Measurements from ENCODE around the gene CCL3.
"Not testable (repeated sequence)": the region's sequence is repeated elsewhere in the genome, so short reads cannot be mapped to it uniquely, and the experiment has no call there.

The CCL3 gene

DNA sequence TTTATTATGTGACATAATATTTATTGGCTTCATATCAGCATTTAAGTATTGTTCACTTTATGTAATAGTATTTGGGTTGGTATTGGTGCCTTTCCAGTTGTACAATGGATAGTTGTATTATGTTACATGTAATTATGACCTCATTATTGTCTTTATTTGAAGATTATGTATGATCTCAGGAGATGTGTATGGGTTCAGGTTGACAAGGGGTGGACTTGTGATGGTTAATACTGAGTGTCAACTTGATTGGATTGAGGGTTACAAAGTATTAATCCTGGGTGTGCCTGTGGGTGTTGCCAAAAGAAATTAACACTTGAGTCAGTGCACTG lies 25.7 kb upstream of the CCL3 start:
- DNase-seq (ENCODE audit: low read depth) = not testable (repeated sequence)

GRCh38 chr17:36114971-36115648 lies 25.2 kb upstream of the CCL3 start:
- not testable (repeated sequence) for DNase-seq (ENCODE audit: low read depth)

DNA sequence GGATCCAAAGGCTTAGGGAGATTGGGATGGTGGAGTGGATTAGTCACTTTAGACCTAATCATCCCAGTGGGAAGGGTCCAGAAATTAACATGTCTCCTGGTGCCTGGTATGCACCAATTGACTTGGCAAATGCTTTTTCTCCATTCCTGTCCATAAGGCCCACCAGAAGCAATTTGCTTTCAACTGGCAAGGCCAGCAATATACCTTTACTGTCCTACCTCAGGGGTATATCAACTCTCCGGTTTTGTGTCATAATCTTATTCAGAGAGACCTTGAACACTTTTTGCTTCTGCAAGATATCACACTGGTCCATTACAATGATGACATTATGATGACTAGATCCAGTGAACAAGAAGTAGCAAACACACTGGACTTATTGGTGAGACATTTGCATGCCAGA lies 23.2 kb upstream of the CCL3 start:
- DNase-seq (ENCODE audit: low read depth) = not testable (repeated sequence)

GRCh38 chr17:36112572-36112971 lies 22.6 kb upstream of the CCL3 start:
- DNase-seq (ENCODE audit: low read depth) = no peak

DNA sequence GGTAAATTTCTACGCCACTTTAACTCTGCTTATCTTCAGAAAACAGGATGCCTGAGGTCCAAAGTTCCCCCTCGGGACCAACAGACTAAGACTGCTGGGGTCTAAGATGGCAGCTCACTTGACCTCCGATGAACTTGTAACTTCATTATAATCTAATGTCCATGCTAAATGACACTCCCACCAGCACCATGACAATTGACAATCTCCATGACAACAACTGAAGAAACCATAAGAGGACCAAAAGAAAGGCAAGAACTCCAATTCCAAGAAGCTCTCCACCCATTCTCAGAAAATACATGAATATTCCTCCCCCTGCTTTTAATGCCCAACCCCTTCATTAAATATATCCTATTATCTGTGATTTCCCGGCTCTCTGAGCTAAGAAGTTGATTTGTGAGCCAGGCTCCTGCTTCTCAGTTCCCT lies 21.1 kb upstream of the CCL3 start:
- no peak for DNase-seq (ENCODE audit: low read depth)

GRCh38 chr17:36108265-36108664 lies 18.3 kb upstream of the CCL3 start:
- not testable (repeated sequence) for DNase-seq (ENCODE audit: low read depth)

DNA sequence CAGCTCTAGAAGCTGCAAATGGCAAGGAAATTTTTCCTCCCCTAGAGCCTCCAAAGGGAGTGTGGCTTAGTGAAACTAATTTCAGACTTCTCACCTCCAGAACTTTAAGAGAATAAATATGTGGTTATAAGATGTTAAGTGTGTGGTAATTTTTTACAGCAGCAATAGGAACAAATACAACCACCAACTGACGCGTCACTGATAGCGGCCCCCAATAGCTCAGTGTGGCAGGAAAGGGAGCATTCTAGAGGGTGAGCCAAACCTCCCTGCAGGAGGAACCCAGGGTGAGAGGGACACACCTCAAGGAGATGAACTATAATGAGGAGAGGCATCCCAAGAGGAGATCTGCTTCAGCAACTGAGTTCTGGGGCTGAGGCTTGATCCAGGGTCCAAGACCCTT lies 17.7 kb upstream of the CCL3 start:
- no peak for DNase-seq (ENCODE audit: low read depth)

- DNase-seq (ENCODE audit: low read depth) = no peak
Measured at GRCh38 chr17:36106493-36106835, 16.5 kb upstream of the CCL3 start.

DNA sequence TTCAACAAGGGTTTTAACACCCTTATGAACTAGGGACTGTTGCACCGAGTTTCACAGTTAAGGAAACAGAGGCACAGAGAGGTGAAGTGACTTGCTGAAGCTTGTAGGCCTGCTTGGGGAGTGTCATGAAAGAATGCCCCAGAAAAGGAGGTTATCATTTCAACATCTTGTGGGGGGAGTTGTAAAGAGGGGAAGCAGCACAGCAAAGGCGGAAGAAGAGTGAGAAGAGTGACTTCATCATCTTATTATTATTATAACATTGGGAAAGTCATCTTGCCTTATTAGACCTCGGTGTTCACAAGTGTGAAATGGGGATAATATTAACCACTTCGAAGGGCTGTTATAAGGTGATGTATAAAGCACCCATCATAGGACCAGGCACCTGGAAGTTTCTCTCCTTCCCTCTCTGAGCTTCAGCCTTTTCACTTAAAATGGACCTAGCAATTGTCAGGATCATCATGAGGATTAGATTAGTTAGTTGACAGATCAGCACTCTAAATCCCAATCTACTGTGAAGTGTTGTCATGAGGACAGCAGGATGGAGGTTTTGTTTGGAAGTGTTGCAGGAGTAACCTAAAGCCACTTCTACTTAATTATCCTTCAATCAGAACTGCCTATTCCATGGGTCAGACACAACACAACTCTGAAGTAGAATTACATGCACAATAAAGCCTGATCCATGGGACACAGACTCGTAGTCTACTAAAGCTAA lies 16.0 kb upstream of the CCL3 start:
- no peak for DNase-seq (ENCODE audit: low read depth)

DNA sequence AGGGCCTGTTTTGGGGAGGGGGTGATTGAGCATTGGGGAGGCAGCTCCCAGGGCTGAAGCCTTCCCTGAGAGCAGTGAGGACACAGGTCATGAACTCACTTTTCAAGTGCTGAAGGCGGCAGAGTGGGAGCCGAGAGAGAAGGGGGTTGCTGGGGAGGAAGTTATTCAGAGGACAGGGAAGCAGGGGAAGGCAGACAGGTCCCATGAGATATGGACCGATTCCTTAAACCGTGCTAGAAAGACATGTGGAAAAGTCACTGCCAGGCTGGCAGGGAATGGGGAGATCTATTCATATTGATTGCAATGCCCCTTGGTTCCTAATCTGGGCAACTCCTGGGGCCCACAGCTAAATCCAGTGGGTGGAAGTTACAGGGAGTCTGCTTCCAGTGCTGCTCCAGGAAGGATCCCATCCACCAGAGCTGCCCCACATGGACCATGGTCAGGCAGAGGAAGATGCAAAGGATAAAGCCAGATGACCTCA lies 14.8 kb upstream of the CCL3 start:
- no peak for DNase-seq (ENCODE audit: low read depth)

GRCh38 chr17:36104246-36104645 lies 14.3 kb upstream of the CCL3 start:
- DNase-seq (ENCODE audit: low read depth) = not testable (repeated sequence)

- peak; percentile 50 for DNase-seq (ENCODE audit: low read depth)
Measured at GRCh38 chr17:36103401-36103975, 13.5 kb upstream of the CCL3 start, which contains the start of gene CCL4. TSS of gene CCL4 (plus strand) at chr17:36103827. CDS start at chr17:36103906, 79 bp downstream.

- DNase-seq (ENCODE audit: low read depth) = not testable (repeated sequence)
Measured at GRCh38 chr17:36099004-36099403, 9.1 kb upstream of the CCL3 start.

GRCh38 chr17:36095992-36096391 lies 6.0 kb upstream of the CCL3 start:
- DNase-seq (ENCODE audit: low read depth) = no peak

GRCh38 chr17:36094746-36095145 lies 4.8 kb upstream of the CCL3 start:
- no peak for DNase-seq (ENCODE audit: low read depth)

- no peak for DNase-seq (ENCODE audit: low read depth)
Measured at GRCh38 chr17:36094232-36094631, 4.3 kb upstream of the CCL3 start.

GRCh38 chr17:36092715-36093114 lies 2.8 kb upstream of the CCL3 start:
- not testable (repeated sequence) for DNase-seq (ENCODE audit: low read depth)

DNA sequence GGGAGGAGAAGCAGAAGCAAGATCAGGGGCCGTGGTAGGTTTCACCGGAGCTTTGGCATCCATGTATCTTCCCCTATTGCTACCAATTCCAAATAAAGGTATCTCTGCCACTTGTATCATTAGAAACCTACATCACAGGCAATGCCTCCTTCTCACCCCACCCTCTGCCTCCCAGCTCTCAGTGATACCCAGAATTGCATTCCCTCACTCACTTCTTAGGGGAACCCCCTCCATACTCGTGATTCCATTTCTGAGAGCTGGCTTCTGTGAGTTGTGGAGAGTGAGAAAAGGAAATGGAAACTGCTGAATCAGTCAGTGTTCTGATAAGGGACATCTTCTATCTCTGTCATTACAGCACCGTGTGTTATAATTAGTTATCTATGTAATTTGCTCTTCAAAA lies 2.3 kb upstream of the CCL3 start:
- DNase-seq (ENCODE audit: low read depth) = no peak

GRCh38 chr17:36089339-36089865 lies 541 bp downstream of the CCL3 start:
- DNase-seq (ENCODE audit: low read depth) = no peak

- no peak for DNase-seq (ENCODE audit: low read depth)
Measured at GRCh38 chr17:36088670-36089338, 1.1 kb downstream of the CCL3 start.

DNA sequence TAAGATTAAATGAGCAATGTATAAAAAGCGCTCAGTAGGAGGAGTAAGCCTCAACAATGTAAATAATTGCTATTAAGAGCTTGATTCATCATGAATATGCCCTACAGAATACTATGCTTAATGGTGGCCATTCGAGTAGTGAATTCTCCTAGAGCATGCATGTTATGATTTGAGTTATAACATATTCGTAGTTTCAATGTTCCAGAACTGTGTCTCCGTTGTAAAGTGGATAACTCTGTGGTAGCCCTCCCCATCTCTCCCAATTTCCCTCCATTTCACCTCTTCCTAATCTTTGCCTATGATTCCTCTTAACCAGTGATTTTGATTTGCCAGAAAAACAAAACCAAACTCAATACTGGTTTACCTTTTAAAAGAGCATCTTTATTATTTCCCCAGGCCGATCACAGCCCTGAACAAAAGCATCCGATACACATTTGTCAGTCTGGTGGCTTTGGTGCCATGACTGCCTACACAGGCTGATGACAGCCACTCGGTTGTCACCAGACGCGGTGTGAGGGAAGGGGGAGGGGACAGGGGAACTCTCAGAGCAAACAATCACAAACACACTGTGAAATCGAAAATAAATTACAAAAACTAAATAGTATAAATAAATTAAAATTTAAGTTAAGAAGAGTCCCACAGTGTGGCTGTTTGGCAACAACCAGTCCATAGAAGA lies 1.9 kb downstream of the CCL3 start:
- not testable (repeated sequence) for DNase-seq (ENCODE audit: low read depth)

- not testable (repeated sequence) for DNase-seq (ENCODE audit: low read depth)
Measured at GRCh38 chr17:36087471-36087870, 2.5 kb downstream of the CCL3 start.

All from activated gamma-delta T cell treated with anti-CD3 and anti-CD28 coated beads, Interleukin-2, amount 50 U/mL, for 16 hours (primary cell).